ENCODE data around the gene LTF.

DNA sequence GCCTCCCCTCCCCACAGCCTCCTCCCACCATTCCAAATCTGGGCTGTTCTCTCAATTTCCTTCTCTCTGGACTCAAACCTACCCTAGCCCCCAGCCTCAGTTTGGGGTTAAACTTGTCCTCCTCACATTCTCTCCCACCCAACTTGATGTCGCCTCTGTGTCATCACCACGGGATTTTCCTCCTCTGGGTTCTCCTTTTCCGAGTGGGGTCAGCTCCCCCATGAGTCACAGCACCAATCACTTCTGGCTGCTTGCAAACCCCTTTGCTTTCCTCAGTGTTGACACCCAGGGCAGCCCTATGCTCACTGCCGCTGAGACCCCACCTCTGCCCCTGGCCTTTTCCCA, 58.3 kb downstream of the LTF start:
- TF ChIP-seq CTCF (IDR thresholded peaks at IDR 0.05 in 2 of 3, conservative IDR thresholded peaks at IDR 0.05 in 1 of 3; ENCODE audit: borderline replicate concordance in 1 of 3, insufficient read depth in 1 of 3, low read depth in 2 of 3, low read length in 2 of 3): no peak
- no peak for TF ChIP-seq EZH2 (IDR thresholded peaks at IDR 0.05)
- TF ChIP-seq, protein P1, sequence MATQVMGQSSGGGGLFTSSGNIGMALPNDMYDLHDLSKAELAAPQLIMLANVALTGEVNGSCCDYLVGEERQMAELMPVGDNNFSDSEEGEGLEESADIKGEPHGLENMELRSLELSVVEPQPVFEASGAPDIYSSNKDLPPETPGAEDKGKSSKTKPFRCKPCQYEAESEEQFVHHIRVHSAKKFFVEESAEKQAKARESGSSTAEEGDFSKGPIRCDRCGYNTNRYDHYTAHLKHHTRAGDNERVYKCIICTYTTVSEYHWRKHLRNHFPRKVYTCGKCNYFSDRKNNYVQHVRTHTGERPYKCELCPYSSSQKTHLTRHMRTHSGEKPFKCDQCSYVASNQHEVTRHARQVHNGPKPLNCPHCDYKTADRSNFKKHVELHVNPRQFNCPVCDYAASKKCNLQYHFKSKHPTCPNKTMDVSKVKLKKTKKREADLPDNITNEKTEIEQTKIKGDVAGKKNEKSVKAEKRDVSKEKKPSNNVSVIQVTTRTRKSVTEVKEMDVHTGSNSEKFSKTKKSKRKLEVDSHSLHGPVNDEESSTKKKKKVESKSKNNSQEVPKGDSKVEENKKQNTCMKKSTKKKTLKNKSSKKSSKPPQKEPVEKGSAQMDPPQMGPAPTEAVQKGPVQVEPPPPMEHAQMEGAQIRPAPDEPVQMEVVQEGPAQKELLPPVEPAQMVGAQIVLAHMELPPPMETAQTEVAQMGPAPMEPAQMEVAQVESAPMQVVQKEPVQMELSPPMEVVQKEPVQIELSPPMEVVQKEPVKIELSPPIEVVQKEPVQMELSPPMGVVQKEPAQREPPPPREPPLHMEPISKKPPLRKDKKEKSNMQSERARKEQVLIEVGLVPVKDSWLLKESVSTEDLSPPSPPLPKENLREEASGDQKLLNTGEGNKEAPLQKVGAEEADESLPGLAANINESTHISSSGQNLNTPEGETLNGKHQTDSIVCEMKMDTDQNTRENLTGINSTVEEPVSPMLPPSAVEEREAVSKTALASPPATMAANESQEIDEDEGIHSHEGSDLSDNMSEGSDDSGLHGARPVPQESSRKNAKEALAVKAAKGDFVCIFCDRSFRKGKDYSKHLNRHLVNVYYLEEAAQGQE (IDR thresholded peaks at IDR 0.05; ENCODE audit: low read depth): no peak
- TF ChIP-seq EZH2phosphoT487 (IDR thresholded peaks at IDR 0.05; ENCODE audit: borderline replicate concordance): no peak
- TF ChIP-seq, protein P2, sequence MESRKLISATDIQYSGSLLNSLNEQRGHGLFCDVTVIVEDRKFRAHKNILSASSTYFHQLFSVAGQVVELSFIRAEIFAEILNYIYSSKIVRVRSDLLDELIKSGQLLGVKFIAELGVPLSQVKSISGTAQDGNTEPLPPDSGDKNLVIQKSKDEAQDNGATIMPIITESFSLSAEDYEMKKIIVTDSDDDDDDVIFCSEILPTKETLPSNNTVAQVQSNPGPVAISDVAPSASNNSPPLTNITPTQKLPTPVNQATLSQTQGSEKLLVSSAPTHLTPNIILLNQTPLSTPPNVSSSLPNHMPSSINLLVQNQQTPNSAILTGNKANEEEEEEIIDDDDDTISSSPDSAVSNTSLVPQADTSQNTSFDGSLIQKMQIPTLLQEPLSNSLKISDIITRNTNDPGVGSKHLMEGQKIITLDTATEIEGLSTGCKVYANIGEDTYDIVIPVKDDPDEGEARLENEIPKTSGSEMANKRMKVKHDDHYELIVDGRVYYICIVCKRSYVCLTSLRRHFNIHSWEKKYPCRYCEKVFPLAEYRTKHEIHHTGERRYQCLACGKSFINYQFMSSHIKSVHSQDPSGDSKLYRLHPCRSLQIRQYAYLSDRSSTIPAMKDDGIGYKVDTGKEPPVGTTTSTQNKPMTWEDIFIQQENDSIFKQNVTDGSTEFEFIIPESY (IDR thresholded peaks at IDR 0.05; ENCODE audit: extremely low read depth, insufficient replicate concordance, low read length): no peak
- no peak for TF ChIP-seq POLR2A (IDR thresholded peaks at IDR 0.05; ENCODE audit: borderline replicate concordance, extremely low read depth, insufficient read depth, insufficient read length)
- no peak for TF ChIP-seq SP1 (IDR thresholded peaks at IDR 0.05; ENCODE audit: low read depth)
- no peak for TF ChIP-seq CBX3 (IDR thresholded peaks at IDR 0.05; ENCODE audit: low read depth)
- TF ChIP-seq, protein P3, sequence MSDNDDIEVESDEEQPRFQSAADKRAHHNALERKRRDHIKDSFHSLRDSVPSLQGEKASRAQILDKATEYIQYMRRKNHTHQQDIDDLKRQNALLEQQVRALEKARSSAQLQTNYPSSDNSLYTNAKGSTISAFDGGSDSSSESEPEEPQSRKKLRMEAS (IDR thresholded peaks at IDR 0.05): no peak
- TF ChIP-seq SRF (IDR thresholded peaks at IDR 0.05; ENCODE audit: low read depth): no peak
- TF ChIP-seq RAD21 (IDR thresholded peaks at IDR 0.05; ENCODE audit: low read depth): no peak
- no peak for TF ChIP-seq ATF3 (IDR thresholded peaks at IDR 0.05)
- TF ChIP-seq CEBPB (IDR thresholded peaks at IDR 0.05; ENCODE audit: low read depth): no peak
- TF ChIP-seq ZFX (IDR thresholded peaks at IDR 0.05): no peak
